SK-N-SH (cell line): ENCODE results near the gene ZNF804B. TPM values are rescaled to one million over a fixed set of nuclear protein-coding genes. Genes with fewer than 3 reads are reported as not detected.
A peak's percentile ranks its signal among the peaks of the same experiment; 100 is the strongest.

ENCODE experiments used
- CTCF ChIA-PET: fragments of 300-600, 350-600 bp; formaldehyde crosslinking; extraction: SDS; loops from one replicate; lab custom pipeline; 2021; lab: Yijun Ruan, JAX
- POLR2A ChIA-PET: fragments of 350-600 bp; sonication (Branson Sonifier 250); formaldehyde crosslinking; extraction: SDS; loops from one replicate; lab custom pipeline; 2020; ENCODE audit warnings: antibody characterized with exemption, inconsistent platforms; lab: Yijun Ruan, JAX
- DNase-seq: peaks from one replicate; pipeline ENCODE4 v3.0.0; 2012
- H2AFZ ChIP-seq: fragments of 200-600 bp; sonication (generic); 2 replicates; pipeline ENCODE4 v1.8.1; 2016; ENCODE audit warnings: antibody characterized with exemption, mild to moderate bottlenecking, low read depth
- H3F3A ChIP-seq: fragments of 200-600 bp; sonication (generic); replicated peaks from 2 replicates; pipeline ENCODE3; 2016; ENCODE audit warnings: antibody characterized with exemption, mild to moderate bottlenecking; ENCODE audit not compliant: insufficient read depth
- H3K27ac ChIP-seq, 2 experiments: fragments of 200-500 bp in 1 of 2; fragments of 200-600 bp in 1 of 2; sonication (Bioruptor generic) in 1 of 2; sonication (generic), shearing (Covaris generic) in 1 of 2; 2 replicates each; pipeline versions ENCODE4 v1.5.1 to v1.6.1; 2014 to 2016; ENCODE audit warnings: low read depth in 2 of 2, inconsistent platforms in 1 of 2, low read length in 1 of 2, mild to moderate bottlenecking in 1 of 2, mixed read lengths in 1 of 2
- H3K27me3 ChIP-seq: fragments of 200-600 bp; sonication (generic), shearing (Covaris generic); 2 replicates; pipeline ENCODE4 v1.6.1; 2016; ENCODE audit warnings: mixed run types; ENCODE audit not compliant: insufficient read depth
- H3K36me3 ChIP-seq, 2 experiments: fragments of 200-500 bp in 1 of 2; fragments of 200-600 bp in 1 of 2; sonication (Bioruptor generic) in 1 of 2; sonication (generic) in 1 of 2; replicated peaks in 1 of 2; 2 replicates each; pipeline versions ENCODE3 to v1.5.1; 2014 to 2016; ENCODE audit warnings: low read length in 1 of 2, mild to moderate bottlenecking in 1 of 2; ENCODE audit not compliant: insufficient read depth in 2 of 2, control insufficient read depth in 1 of 2
- H3K4me1 ChIP-seq, 2 experiments: fragments of 200-500 bp in 1 of 2; fragments of 200-600 bp in 1 of 2; sonication (Bioruptor generic) in 1 of 2; sonication (generic), shearing (Covaris generic) in 1 of 2; 2 replicates each; pipeline versions ENCODE4 v1.5.1 to v1.6.1; 2014 to 2016; ENCODE audit warnings: low read depth in 1 of 2, low read length in 1 of 2, mixed run types in 1 of 2; ENCODE audit not compliant: insufficient read depth in 2 of 2, control insufficient read depth in 1 of 2
- H3K4me2 ChIP-seq: fragments of 200-600 bp; sonication (generic), shearing (Covaris generic); 2 replicates; pipeline ENCODE4 v1.6.1; 2017; ENCODE audit warnings: mixed run types
- H3K4me3 ChIP-seq, 2 experiments: fragments of 200-500 bp in 1 of 2; fragments of 200-600 bp in 1 of 2; sonication (Bioruptor generic) in 1 of 2; sonication (generic), shearing (Covaris generic) in 1 of 2; 2 replicates each; pipeline versions ENCODE4 v1.5.1 to v1.8.1; 2014 to 2016; ENCODE audit warnings: low read depth in 2 of 2, inconsistent platforms in 1 of 2, low read length in 1 of 2, mild to moderate bottlenecking in 1 of 2, mixed read lengths in 1 of 2, moderate library complexity in 1 of 2
- H3K79me2 ChIP-seq: fragments of 200-600 bp; sonication (generic); 2 replicates; pipeline ENCODE4 v1.8.1; 2017; ENCODE audit warnings: mild to moderate bottlenecking; ENCODE audit not compliant: insufficient read depth
- H3K9ac ChIP-seq: fragments of 200-600 bp; sonication (generic); 2 replicates; pipeline ENCODE4 v1.6.1; 2017; ENCODE audit warnings: mixed run types
- H3K9me2 ChIP-seq: fragments of 200-600 bp; sonication (generic); 2 replicates; pipeline ENCODE4 v1.6.1; 2017; ENCODE audit warnings: mixed run types
- H3K9me3 ChIP-seq: fragments of 200-600 bp; sonication (generic); 2 replicates; pipeline ENCODE4 v1.6.1; 2017; ENCODE audit warnings: mixed run types, mild to moderate bottlenecking, moderate library complexity
- H4K20me1 ChIP-seq: fragments of 200-600 bp; sonication (generic); 2 replicates; pipeline ENCODE4 v1.6.1; 2017; ENCODE audit warnings: mild to moderate bottlenecking, mixed run types; ENCODE audit not compliant: insufficient read depth
- CHD2 ChIP-seq: fragments of 150-350 bp; IDR thresholded peaks from 2 replicates; pipeline ENCODE4 v1.6.1; 2018; ENCODE audit warnings: low read length; ENCODE audit not compliant: partially characterized antibody
- CTCF ChIP-seq: fragments of 200-600 bp; sonication (generic); IDR thresholded peaks from 2 replicates; pipeline ENCODE4 v1.6.1; 2017; ENCODE audit warnings: antibody characterized with exemption, mild to moderate bottlenecking, moderate library complexity
- EP300 ChIP-seq, 2 experiments: IDR thresholded peaks; 2 replicates each; pipeline versions ENCODE4 v1.4.0 to v1.6.1; 2012; ENCODE audit warnings: borderline replicate concordance in 1 of 2, low read depth in 1 of 2, low read length in 1 of 2
- FOSL2 ChIP-seq: IDR thresholded peaks from 2 replicates; pipeline ENCODE4 v1.4.0; 2012; ENCODE audit warnings: low read depth, mild to moderate bottlenecking, moderate library complexity, borderline replicate concordance
- FOXJ3 ChIP-seq: sonication (generic); formaldehyde crosslinking; IDR thresholded peaks from 2 replicates; pipeline ENCODE4 v1.5.1; 2020; ENCODE audit warnings: mild to moderate bottlenecking, missing genetic modification reagents
- FOXM1 ChIP-seq: IDR thresholded peaks from 2 replicates; pipeline ENCODE4 v1.4.0; 2012; ENCODE audit warnings: low read depth, mild to moderate bottlenecking
- GATA2 ChIP-seq: sonication (generic); formaldehyde crosslinking; IDR thresholded peaks from 2 replicates; pipeline ENCODE4 v1.5.0; 2020; ENCODE audit warnings: mild to moderate bottlenecking, missing genetic modification reagents
- IRF3 ChIP-seq: fragments of 150-350 bp; IDR thresholded peaks from 2 replicates; pipeline ENCODE4 v1.6.1; 2016; ENCODE audit warnings: mild to moderate bottlenecking, low read depth, low read length
- RAD21 ChIP-seq: IDR thresholded peaks from 2 replicates; pipeline ENCODE4 v1.6.1; 2012; ENCODE audit warnings: mild to moderate bottlenecking, low read length
- RXRA ChIP-seq: IDR thresholded peaks from 2 replicates; pipeline ENCODE4 v1.4.0; 2012; ENCODE audit warnings: low read depth, mild to moderate bottlenecking, borderline replicate concordance
- SMC3 ChIP-seq: IDR thresholded peaks from 2 replicates; pipeline ENCODE4 v1.6.1; 2012; ENCODE audit warnings: low read depth, low read length, improper control_type of control experiment
- TAF1 ChIP-seq: IDR thresholded peaks from 2 replicates; pipeline ENCODE4 v1.6.1; 2012; ENCODE audit warnings: low read depth, mild to moderate bottlenecking, low read length, moderate library complexity, borderline replicate concordance
- TCF12 ChIP-seq: IDR thresholded peaks from 2 replicates; pipeline ENCODE4 v1.4.0; 2012
- USF1 ChIP-seq: IDR thresholded peaks from 2 replicates; pipeline ENCODE4 v1.4.0; 2012; ENCODE audit warnings: low read depth, borderline replicate concordance
- WGBS: methylation state at CpG from one replicate; pipeline ENCODE4 v1.1.6; 2017; ENCODE audit warnings: low lambda C conversion rate; 5-methylcytosine and 5-hydroxymethylcytosine counted together
- polyA plus RNA-seq, 3 experiments: library from polyadenylated mRNA; depleted of rRNA; stranded (reverse); fragments of >200 nt; gene quantifications; 2 replicates each; pipeline ENCODE4 v1.2.3, GENCODE V29; 2012

The ZNF804B gene
- polyA plus RNA-seq, 1 of the 3 experiments (the other 2 are of a cell fraction), result not detected

- H3K4me3 ChIP-seq, result no peak overlapping the region
- H3K27me3 ChIP-seq, result no peaks in the 10 kb centered on the region
- no peaks in the 10 kb centered on the region for H3K79me2 ChIP-seq
- no peaks in the 10 kb centered on the region; a peak in 1 of 4 replicates for H3K4me1 ChIP-seq
- ChIA-PET CTCF (interaction anchor here (0.7 kb wide), 1 partner anchor 41 kb away, joined by 3 read pairs; no protein-coding TSS in a partner anchor), POLR2A (no interaction called here)
- H3K9me2 ChIP-seq, result no peaks in the 10 kb centered on the region
- H3K9ac ChIP-seq, result no peak overlapping the region
- WGBS, result 26% methylated on average over 2 of the region's 2 CpGs
- no peaks in the 10 kb centered on the region for H3K36me3 ChIP-seq
- TF ChIP-seq GATA2 (CRISPR knock-in tag), result peak; percentile 90
- no peak for TF ChIP-seq TCF12
- peak; percentile 72 for TF ChIP-seq FOXJ3 (CRISPR knock-in tag)
- TF ChIP-seq EP300 (IDR thresholded peaks at IDR 0.05; ENCODE audit: borderline replicate concordance in 1 of 2, low read depth in 1 of 2, low read length in 1 of 2), result peak in 1 of 2 experiments; percentile 80; a peak in 2 of 4 replicates
- no peak for TF ChIP-seq USF1
- TF ChIP-seq, all 33 proteins: peak for 3
- no peaks in the 10 kb centered on the region for H3F3A ChIP-seq
- H4K20me1 ChIP-seq, result no peaks in the 10 kb centered on the region
- H3K4me2 ChIP-seq, result no peak overlapping the region
- peak; percentile 6 for DNase-seq
- no peak overlapping the region for H2AFZ ChIP-seq
- H3K27ac ChIP-seq, result no peak overlapping the region
- no peaks in the 10 kb centered on the region; the same call in 1 of the 2 replicates for H3K9me3 ChIP-seq
Measured at GRCh38 chr7:89085580-89085979, 326.1 kb downstream of the ZNF804B start.

- WGBS, result 27% methylated on average over 1 of the region's 1 CpG
Measured at GRCh38 chr7:89091550-89091949, 332.1 kb downstream of the ZNF804B start.

More at GRCh38 chr7:89091550-89091949, 332.1 kb downstream of the ZNF804B start:
- Histone ChIP-seq H3F3A (no peaks in the 10 kb centered on the region), H3K4me3 (no peak overlapping the region), H3K4me2 (no peak overlapping the region), H3K27me3 (no peaks in the 10 kb centered on the region), H3K9me3 (no peaks in the 10 kb centered on the region), H3K9me2 (no peaks in the 10 kb centered on the region), H3K9ac (no peak overlapping the region), H3K36me3 (no peaks in the 10 kb centered on the region), H3K4me1 (no peaks in the 10 kb centered on the region), H2AFZ (no peak overlapping the region), H4K20me1 (no peaks in the 10 kb centered on the region), H3K27ac (no peak overlapping the region), H3K79me2 (no peaks in the 10 kb centered on the region)
- POLR2A ChIA-PET, result no interaction called here
- no peak for DNase-seq
- CTCF ChIA-PET, result interaction anchor here (0.7 kb wide), 1 partner anchor 22 kb away, joined by 3 read pairs; no protein-coding TSS in a partner anchor
- no peak for TF ChIP-seq CHD2
- TF ChIP-seq RAD21, result no peak
- TF ChIP-seq SMC3, result no peak
- TF ChIP-seq GATA2 (CRISPR knock-in tag), result no peak
- TF ChIP-seq FOSL2, result no peak
- no peak for TF ChIP-seq RXRA
- no peak for TF ChIP-seq FOXM1
- no peak for TF ChIP-seq CTCF
- TF ChIP-seq TAF1, result no peak
- TF ChIP-seq IRF3, result no peak
